ENCODE measurements around the gene MIB1.

Gene MIB1

GRCh38 chr18:21912339-21913239, 172.0 kb downstream of the MIB1 start:
- TF ChIP-seq CTCF (IDR thresholded peaks at IDR 0.05; ENCODE audit: insufficient read depth, low read length, poor library complexity, severe bottlenecking) (no peak), EZH2phosphoT487 (conservative IDR thresholded peaks at IDR 0.05; ENCODE audit: low read length) (no peak)
- no peaks in the 10 kb centered on the region for H3K27me3 ChIP-seq (ENCODE audit: low read length)
- H3F3A ChIP-seq (ENCODE audit: insufficient read depth), result no peaks in the 10 kb centered on the region
- H3K4me2 ChIP-seq (ENCODE audit: low read depth, low read length, poor library complexity, severe bottlenecking), result no peak overlapping the region
- H4K20me1 ChIP-seq (ENCODE audit: low read depth, low read length), result no peaks in the 10 kb centered on the region
- H3K4me3 ChIP-seq (ENCODE audit: insufficient read depth, low read length, poor library complexity, severe bottlenecking), result no peak overlapping the region
- no peak overlapping the region for H3K9ac ChIP-seq (ENCODE audit: low read length)
- no peaks in the 10 kb centered on the region for H3K36me3 ChIP-seq (ENCODE audit: low read length)
- no peak overlapping the region for H2AFZ ChIP-seq (ENCODE audit: low read depth, low read length, severe bottlenecking)
- H3K9me3 ChIP-seq (ENCODE audit: insufficient read depth, low read length), result no peaks in the 10 kb centered on the region
- H3K27ac ChIP-seq (ENCODE audit: low read depth, low read length), result no peak overlapping the region
- H3K9me2 ChIP-seq (replicated peaks; ENCODE audit: insufficient read depth, low read length), result no peaks in the 10 kb centered on the region
- H3K79me2 ChIP-seq (ENCODE audit: insufficient read depth, low read length), result no peaks in the 10 kb centered on the region

- no peak overlapping the region for H3K27ac ChIP-seq (ENCODE audit: low read depth, low read length)
- no peaks in the 10 kb centered on the region for H4K20me1 ChIP-seq (ENCODE audit: low read depth, low read length)
- no peaks in the 10 kb centered on the region for H3K27me3 ChIP-seq (ENCODE audit: low read length)
- no peaks in the 10 kb centered on the region for H3F3A ChIP-seq (ENCODE audit: insufficient read depth)
- H3K79me2 ChIP-seq (ENCODE audit: insufficient read depth, low read length), result no peaks in the 10 kb centered on the region
- H3K4me3 ChIP-seq (ENCODE audit: insufficient read depth, low read length, poor library complexity, severe bottlenecking), result no peak overlapping the region
- no peak overlapping the region for H3K9ac ChIP-seq (ENCODE audit: low read length)
- no peak overlapping the region for H3K4me2 ChIP-seq (ENCODE audit: low read depth, low read length, poor library complexity, severe bottlenecking)
- H3K9me3 ChIP-seq (ENCODE audit: insufficient read depth, low read length), result peaks cover 7% of the 10 kb centered on the region; the same call in 1 of the 2 replicates
- TF ChIP-seq EZH2phosphoT487 (conservative IDR thresholded peaks at IDR 0.05; ENCODE audit: low read length) (no peak), CTCF (IDR thresholded peaks at IDR 0.05; ENCODE audit: insufficient read depth, low read length, poor library complexity, severe bottlenecking) (peak; percentile 58)
- peaks cover 5% of the 10 kb centered on the region; the same call in 1 of the 2 replicates for H3K36me3 ChIP-seq (ENCODE audit: low read length)
- H3K9me2 ChIP-seq (replicated peaks; ENCODE audit: insufficient read depth, low read length), result no peaks in the 10 kb centered on the region
- no peak overlapping the region for H2AFZ ChIP-seq (ENCODE audit: low read depth, low read length, severe bottlenecking)
Measured at GRCh38 chr18:21914739-21915319, 174.2 kb downstream of the MIB1 start.

- no peaks in the 10 kb centered on the region for H3K79me2 ChIP-seq (ENCODE audit: insufficient read depth, low read length)
- TF ChIP-seq EZH2phosphoT487 (conservative IDR thresholded peaks at IDR 0.05; ENCODE audit: low read length), result no peak
- TF ChIP-seq CTCF (IDR thresholded peaks at IDR 0.05; ENCODE audit: insufficient read depth, low read length, poor library complexity, severe bottlenecking), result no peak
- H3K9me3 ChIP-seq (ENCODE audit: insufficient read depth, low read length), result peaks cover 7% of the 10 kb centered on the region; the same call in 1 of the 2 replicates
- no peak overlapping the region for H2AFZ ChIP-seq (ENCODE audit: low read depth, low read length, severe bottlenecking)
- H3K4me3 ChIP-seq (ENCODE audit: insufficient read depth, low read length, poor library complexity, severe bottlenecking), result no peak overlapping the region
- H3K27me3 ChIP-seq (ENCODE audit: low read length), result no peaks in the 10 kb centered on the region
- H3K36me3 ChIP-seq (ENCODE audit: low read length), result peaks cover 5% of the 10 kb centered on the region; the same call in 1 of the 2 replicates
- no peak overlapping the region for H3K9ac ChIP-seq (ENCODE audit: low read length)
- no peaks in the 10 kb centered on the region for H3K9me2 ChIP-seq (replicated peaks; ENCODE audit: insufficient read depth, low read length)
- no peak overlapping the region for H3K27ac ChIP-seq (ENCODE audit: low read depth, low read length)
- no peaks in the 10 kb centered on the region for H4K20me1 ChIP-seq (ENCODE audit: low read depth, low read length)
- no peak overlapping the region for H3K4me2 ChIP-seq (ENCODE audit: low read depth, low read length, poor library complexity, severe bottlenecking)
- H3F3A ChIP-seq (ENCODE audit: insufficient read depth), result no peaks in the 10 kb centered on the region
Measured at GRCh38 chr18:21915546-21915945, 175.0 kb downstream of the MIB1 start.

Measured in SU-DHL-6 (cell line).